Left forelimb (tissue), 1 donor: ENCODE measurements around the gene LSG1.
"Not testable (repeated sequence)": the region's sequence is repeated elsewhere in the genome, so short reads cannot be mapped to it uniquely, and the experiment has no call there.

Experiments used
- DNase-seq: peaks from one replicate; pipeline ENCODE4 v3.0.0-alpha.2; 2018; ENCODE audit warnings: low spot score

The LSG1 gene

GRCh38 chr3:194657439-194657838, 14.6 kb downstream of the LSG1 start:
- DNase-seq: no peak

GRCh38 chr3:194654443-194654842, 17.5 kb downstream of the LSG1 start:
- DNase-seq: no peak

- no peak for DNase-seq
These were observed 24.2 kb downstream of the LSG1 start for GRCh38 chr3:194647747-194648146.

GRCh38 chr3:194642769-194643168, 29.2 kb downstream of the LSG1 start:
- DNase-seq: no peak

DNA sequence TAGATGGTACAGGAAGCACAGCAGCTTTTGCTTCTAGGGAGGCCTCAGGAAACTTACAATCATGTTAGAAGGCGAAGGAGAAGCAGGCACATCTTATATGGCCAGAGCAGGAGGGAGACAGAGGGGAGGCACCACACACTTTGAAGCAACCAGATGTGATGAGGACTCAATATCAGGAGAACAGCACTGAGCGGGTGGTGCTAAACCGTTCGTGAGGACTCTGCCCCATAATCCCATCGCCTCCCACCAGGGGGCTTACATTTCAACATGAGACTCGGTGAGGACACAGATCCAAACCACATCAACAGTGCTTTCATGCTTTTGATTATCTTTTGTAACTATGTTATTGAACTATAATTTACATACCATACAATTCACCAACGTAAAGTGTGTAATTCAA, 31.2 kb downstream of the LSG1 start:
- peak; percentile 50 for DNase-seq

DNA sequence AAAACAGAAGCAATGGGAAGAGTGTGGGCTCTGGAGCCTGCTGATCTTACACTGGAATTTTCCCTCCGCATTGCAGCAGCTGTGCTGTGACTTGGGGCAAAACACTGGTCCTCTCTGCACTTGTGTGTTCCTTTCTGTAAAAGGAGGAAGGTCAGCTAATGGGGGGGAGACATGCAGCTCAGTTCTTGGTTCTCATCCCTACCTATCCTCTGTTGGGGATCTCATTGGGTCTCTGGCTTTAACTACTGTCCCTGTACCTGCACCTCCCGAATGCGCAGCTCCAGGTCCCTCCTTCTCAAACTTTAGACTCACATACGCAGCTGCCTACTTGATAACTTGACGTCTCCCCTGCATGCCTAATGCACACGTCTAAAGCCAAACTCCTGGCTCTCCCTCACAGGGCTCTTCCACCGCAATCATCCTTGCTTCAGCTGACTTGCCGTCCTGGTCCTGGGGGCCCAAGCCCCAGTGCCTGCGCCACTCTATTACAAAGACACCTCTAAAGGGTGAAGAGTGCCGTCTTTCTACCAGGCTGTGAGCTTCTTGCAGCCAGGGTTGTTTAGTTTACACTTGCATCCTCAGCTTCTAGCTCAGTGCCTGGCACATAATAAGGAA, 32.9 kb downstream of the LSG1 start:
- no peak for DNase-seq

GRCh38 chr3:194637541-194638400, 34.2 kb downstream of the LSG1 start:
- no peak for DNase-seq

- no peak for DNase-seq
These were observed 34.9 kb downstream of the LSG1 start for GRCh38 chr3:194637066-194637465.

DNA sequence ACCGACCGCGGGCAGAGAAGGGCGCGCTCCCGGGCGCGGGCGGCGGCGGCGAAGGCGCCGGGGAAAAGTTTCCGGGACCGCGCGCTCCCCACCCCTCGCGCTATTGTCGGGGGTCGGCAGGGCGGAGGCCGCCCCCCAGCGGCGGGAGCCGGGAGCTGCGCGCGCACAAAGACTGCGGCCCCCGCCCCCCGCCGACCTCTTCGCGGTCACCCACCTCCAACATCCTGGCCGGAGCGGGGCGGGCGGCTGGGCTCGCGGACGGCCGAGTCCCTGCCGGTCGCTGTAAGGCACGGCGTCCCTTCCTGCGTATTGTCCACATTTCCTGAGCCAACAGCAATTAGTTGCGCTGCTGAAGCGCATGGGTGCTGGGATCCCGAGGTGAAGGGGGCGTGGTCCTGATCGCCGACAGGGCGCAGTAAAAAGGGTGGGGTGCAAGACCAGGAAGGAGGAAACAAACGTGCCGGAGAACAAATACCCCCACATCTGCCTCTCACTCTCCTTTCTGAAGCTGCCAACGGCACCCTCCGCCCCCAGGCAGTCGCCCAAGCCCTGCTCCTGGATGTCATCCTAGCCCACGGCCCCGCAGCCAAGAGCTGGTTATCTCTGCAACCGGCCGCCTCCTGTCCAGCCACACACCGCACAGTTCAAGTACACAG, 38.5 kb downstream of the LSG1 start, which contains the start of gene TMEM44:
TSS of gene TMEM44 (minus strand) at position 71 of the 656 bp plus-strand sequence. CDS start 204 bp downstream, outside the sequence.
- DNase-seq: peak; percentile 87

DNA sequence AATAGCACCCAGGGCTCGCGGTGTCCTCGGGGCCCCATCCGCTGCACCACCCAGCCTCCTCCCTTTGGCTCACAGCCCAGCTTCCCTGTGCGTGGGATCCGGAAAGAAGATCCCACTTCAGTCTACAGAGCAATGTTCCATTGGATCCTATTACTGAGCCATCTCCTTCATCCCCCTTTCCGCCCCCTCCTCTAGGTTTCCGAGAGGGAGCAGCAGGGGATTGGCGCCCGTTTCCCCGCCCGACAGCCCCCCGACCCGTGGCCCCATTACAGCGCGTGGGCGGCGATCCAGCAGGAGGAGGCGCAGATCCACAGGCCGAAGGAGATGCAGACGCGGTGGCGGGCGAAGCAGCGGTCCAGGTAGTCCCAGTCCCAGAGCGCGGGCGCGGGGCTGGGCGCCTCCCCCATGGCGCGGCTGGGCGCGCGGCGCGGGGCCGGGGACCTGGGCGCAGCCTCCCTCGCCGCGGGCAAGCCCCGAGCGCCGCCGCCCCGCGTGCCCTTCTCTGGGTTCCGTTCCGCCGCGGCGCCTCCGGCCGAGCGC, 39.1 kb downstream of the LSG1 start:
- DNase-seq: peak; percentile 80

- peak; percentile 60 for DNase-seq
These were observed 39.7 kb downstream of the LSG1 start for GRCh38 chr3:194632226-194632808.

DNA sequence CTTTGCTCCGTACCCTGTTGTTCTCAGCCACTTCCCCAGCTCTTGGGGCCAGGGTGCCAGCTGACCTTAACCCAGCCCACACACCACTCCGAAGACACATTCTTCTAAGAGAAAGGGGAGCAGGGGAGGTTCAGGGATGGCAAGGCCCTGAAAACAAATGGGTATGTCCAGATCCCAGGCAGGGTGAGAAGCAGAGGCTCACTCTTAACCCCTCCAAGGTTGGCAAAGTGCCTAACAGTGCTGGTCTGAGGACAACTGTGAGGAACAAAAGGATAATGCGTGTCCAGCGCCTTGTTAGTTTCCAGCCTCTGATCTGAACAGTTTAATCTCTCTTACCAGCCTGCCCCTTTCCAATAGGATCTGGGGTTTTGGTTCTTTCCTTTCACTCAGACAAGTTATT, 40.3 kb downstream of the LSG1 start:
- peak; percentile 44 for DNase-seq

DNA sequence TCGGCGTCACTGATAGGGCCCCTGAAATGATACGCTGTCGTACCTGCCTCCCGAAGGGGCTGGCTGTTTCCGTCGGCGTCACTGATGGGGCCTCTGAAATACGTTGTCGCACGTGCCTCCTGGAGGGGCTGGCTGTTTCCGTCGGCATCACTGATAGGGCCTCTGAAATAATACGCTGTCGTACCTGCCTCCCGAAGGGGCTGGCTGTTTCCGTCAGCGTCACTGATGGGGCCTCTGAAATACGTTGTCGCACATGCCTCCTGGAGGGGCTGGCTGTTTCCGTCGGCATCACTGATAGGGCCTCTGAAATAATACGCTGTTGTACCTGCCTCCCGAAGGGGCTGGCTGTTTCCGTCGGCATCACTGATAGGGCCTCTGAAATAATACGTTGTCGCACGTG, 41.3 kb downstream of the LSG1 start:
- not testable (repeated sequence) for DNase-seq

- no peak for DNase-seq
These were observed 47.0 kb downstream of the LSG1 start for GRCh38 chr3:194624956-194625355.

- no peak for DNase-seq
These were observed 48.3 kb downstream of the LSG1 start for GRCh38 chr3:194623449-194624290.

DNA sequence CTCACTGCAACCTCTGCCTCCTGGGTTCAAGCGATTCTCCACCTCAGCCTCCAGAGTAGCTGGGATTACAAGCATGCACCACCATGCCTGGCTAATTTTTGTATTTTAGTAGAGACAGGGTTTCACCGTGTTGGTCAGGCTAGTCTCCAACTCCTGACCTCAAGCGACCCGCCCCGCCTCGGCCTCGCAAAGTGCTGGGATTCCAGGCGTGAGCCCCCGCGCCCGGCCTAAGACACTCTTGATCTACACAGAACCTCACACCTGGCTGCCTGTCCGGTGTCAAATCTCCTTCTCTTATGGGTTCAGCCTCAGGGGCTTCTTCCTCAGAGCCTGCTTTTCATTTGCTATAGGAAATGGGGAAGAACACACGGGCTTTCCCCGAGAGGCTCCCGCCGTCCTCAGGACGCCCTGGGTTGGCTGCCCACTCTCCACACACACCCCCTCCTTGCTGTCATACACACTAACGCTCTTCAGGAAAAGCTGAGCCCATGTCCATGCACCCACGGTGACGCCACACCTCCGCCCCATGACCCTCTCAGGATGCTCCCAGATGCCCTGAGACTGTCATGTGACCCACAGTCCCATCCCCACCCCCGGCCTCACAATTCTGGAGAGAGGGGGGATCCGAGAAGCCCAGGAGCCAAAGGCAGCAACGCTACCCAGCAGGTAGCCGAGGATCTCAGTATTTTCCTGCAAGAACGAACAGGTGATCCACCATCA, 49.2 kb downstream of the LSG1 start:
- DNase-seq: no peak

DNA sequence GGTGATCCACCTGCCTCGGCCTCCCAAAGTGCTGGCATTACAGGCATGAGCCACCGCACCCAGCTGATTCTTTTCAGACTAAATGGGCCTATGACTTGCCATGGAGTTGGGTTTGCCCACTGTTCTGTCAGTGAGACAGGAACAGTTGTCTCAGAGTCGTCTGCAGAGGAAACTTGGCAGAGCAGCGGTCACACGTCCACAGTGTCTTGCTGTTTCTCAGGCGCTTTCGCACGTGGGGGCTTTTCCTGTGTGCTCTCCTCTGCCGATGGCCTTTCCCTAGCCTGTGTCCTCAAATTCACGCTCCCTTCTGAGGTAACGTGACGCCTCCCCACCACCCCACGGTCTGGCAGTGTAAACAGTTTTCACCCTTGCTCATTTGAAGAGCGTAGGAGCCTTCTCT, 50.0 kb downstream of the LSG1 start:
- DNase-seq: no peak

- no peak for DNase-seq
These were observed 51.8 kb downstream of the LSG1 start for GRCh38 chr3:194620196-194620595.

DNA sequence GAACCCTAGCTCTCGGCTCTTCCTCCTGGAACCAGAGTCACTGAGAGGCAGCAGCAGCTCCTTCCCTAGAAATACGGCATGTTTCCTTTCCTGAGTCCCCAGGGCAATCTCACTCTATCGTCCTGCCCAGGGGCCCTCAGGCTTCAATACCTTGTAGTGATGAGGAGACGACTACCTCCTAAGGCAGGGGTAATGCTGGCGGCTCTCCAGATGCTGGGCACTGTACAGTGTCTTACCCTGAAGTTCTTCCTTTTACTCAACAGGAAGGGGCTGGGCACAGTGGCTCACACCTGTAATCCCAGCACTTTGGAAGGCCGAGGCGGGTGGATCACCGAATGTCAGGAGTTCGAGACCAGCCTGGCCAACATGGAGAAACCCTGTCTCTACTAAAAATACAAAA, 52.2 kb downstream of the LSG1 start:
- no peak for DNase-seq

DNA sequence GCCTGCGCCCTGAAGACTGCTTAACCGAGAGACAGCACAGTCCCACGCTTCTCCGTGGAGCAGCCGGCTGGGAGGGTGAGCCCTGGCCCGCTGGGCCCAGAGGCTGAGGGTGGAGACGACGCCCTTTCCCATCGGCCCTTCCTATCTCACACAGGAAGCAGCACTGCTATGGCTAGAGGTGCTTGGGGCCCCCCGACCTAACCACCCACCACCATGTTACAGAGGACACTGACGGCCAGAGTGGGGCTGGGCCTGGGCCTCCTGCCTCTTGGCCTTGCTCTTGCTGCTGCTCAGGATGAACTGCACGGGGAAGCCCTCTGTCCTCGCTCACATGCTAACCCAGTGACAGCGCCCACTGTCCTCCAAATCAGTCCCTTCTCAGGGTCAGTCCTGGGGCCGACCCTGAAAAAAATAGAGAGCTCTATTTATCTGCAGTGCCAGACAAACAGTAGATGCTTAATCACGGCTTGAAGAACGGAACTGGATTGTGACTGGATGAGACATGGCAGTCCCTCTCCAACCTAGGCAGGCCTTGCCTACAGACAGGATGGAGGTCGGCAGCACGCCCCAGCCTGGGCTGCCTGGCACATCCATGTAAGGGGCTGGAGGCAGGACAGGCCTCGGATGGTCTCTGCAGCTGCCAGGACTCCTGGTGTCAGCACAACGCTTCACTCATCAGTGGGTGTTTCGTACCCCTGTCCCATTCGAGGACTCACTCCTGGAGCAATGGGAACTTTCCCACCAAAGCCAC, 53.0 kb downstream of the LSG1 start:
- no peak for DNase-seq
